Fibroblast of gingiva (primary cell): Measurements from ENCODE around the gene DDX3X.
A peak's percentile ranks its signal among the peaks of the same experiment; 100 is the strongest.
"Not testable (repeated sequence)": the region's sequence is repeated elsewhere in the genome, so short reads cannot be mapped to it uniquely, and the experiment has no call there.

Source experiments
- DNase-seq: peaks from one replicate; pipeline ENCODE4 v3.0.0-alpha.2; 2011; ENCODE audit warnings: low read depth

The DDX3X gene

DNA sequence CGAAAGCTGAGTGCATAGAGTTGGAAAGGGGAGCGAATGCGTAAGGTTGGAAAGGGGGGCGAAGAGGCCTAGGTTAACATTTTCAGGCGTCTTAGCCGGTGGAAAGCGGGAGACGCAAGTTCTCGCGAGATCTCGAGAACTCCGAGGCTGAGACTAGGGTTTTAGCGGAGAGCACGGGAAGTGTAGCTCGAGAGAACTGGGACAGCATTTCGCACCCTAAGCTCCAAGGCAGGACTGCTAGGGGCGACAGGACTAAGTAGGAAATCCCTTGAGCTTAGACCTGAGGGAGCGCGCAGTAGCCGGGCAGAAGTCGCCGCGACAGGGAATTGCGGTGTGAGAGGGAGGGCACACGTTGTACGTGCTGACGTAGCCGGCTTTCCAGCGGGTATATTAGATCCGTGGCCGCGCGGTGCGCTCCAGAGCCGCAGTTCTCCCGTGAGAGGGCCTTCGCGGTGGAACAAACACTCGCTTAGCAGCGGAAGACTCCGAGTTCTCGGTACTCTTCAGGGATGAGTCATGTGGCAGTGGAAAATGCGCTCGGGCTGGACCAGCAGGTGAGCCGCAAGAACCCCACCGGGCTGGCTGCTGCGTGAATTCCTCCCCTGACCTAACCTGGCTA is at the start of gene DDX3X:
Gene DDX3X (plus strand): TSS at position 419 of the 619 bp plus-strand sequence. CDS start 91 bp downstream, at position 510.
- DNase-seq, result peak; percentile 90

DNA sequence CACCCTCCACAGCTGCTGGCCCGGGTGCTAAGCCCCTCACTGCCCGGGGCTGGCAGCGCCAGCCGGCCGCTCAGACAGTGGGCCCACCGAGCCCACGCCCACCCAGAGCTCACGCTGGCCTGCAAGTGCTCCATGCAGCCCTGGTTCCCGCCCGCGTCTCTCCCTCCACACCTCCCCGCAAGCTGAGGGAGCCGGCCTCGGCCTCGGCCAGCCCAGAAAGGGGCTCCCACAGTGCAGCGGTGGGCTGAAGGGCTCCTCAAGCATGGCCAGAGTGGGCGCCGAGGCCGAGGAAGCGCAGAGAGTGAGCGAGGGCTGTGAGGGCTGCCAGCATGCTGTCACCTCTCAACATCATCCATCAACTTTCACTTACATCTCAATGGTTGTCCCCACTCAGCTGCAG is 48.0 kb upstream of the DDX3X start:
- not testable (repeated sequence) for DNase-seq

DNA sequence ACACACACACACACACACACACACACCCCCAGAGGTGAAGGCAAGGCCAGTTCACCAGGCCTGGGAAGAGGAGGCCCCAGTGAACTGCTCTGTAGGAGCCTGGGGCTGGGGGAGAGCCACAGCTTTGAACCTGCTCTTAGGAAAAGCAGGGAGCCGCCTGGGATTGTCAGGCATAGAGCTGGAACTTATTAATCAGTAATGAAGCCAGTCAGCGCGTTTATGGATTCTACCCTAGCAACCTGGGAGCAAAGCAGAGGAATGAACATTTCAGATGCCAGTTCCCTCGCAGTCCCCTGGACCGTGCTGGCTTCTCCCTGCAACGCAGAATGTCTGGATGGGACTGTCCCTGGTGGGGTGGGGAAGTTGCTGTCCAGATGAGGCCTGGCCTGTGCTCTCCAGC is 45.3 kb upstream of the DDX3X start:
- DNase-seq, result no peak

DNA sequence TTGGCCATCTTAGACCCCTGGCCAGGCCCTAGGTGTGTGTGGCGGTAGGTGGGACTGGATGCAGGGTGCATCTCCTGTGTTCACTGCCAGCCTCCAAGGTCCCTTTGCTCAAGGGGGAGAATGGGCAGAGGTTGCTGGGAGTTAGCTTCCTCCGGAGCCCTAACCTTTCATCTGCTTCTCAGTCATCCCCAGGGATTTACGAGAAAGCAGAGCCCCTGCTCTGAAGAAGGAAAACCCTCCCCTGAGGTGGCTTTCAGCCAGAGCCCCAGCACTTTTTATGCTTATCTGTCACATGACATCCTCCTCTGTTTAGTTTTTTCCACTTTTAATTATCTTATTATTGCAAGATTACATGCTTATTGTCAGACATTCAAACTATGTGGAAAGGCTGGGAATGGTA is 44.9 kb upstream of the DDX3X start:
- no peak for DNase-seq

DNA sequence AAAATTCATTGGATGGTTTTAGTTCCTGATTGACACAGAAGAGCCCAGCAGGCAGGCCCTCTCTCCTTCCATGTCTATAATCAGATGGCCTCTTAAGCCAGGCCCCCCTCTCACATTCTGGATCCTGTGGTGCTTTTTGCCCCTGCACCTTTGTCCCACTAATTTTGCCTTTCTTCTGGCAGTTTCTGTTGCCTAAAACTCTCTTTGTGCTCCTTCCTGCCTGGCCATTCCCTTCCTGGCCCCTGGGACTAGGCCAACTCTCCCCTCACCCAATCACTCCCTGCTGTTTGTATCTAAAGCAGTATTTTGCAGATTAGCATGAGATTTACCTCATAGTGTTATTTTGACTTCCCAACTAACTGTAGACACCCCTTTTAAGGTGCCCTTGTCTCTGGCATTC is 42.7 kb upstream of the DDX3X start:
- DNase-seq, result no peak

DNA sequence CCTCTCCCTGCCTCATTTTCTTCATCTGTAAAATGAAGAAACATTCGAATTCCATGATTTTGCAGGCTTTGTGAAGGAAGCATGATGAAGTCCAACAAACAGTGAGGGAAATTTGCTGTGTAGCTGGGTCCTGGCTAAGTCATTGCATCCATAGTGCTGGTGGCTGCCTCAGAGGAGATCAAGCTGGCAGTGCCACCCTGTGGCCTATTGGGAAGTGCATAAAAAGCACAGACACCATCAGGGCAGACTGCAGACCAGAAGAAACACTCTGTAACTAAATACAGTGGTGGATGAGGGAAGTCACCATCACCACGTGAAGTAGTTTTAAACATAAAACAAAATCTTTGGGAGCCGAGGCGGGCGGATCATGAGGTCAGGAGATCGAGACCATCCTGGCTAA is 40.7 kb upstream of the DDX3X start:
- DNase-seq, result no peak

DNA sequence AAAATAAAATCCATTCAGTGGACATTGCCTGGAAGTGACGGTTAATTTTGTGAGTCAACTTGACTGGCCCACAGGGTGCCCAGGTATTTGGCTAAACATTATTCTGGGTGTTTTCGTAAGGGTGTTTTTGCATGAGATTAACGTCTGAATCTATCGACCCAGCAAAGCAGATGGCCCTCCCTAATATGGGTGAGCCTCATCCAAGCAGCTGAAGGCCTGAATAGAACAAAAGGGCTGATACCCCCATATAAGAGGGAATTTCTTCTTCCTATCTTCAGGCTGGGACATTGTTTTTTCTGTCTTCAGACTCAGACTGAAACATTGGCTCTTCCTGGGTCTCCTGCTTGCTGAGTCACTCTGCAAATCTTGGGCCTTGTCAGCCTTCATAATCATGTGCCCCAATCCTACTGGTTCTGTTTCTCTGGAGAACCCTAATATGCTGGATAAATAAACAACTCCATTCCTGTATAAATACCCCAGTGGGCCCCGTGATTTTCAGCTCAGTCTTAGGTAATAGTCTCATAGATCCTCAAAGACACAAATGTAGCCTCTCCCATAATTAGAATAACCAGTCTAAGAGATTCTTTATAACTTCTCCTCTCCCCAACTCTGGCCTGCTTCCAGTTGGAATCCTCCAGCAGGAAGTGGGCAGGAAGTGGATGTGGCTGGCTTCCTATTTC is 33.1 kb upstream of the DDX3X start:
- DNase-seq, result peak; percentile 75

DNA sequence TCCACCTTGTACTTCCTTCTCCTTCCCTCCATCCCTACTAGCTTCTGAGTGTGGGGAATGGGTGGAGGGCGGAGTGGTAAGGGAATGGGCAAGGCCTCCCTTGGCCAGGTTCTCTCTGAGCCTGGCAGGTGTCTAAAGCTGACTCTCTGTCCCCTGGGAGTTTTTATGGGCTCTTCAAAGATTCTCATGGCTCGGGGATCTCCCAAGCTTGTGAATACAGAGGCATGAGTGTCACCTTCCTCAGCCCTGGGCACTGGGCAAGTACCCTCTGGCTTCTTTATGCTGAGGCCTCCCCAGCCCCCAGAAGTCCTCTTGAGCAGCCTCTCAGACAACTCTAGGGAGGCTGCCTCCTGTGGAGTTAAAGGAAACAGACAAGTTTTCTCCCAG is 32.5 kb upstream of the DDX3X start:
- DNase-seq, result no peak

DNA sequence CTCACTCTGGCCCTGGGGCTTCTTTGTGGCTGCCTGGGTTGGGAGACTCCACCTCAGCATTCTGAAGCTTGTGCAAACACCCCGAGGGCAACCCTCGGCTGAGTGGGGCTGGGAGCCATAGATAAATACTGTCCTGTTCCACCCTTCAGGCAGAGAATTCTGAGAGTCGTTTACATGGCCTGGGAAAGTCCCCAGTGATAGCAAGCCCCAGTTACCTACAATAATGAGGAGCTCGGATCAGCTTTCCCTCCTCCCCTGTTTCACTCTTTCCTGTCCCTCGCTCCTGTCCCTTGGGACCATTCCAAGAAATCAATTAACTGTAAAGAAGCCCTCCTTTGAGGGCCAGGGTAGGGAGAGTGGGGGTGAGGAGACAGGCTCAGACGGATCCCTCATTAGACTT is 31.6 kb upstream of the DDX3X start:
- DNase-seq, result no peak

DNA sequence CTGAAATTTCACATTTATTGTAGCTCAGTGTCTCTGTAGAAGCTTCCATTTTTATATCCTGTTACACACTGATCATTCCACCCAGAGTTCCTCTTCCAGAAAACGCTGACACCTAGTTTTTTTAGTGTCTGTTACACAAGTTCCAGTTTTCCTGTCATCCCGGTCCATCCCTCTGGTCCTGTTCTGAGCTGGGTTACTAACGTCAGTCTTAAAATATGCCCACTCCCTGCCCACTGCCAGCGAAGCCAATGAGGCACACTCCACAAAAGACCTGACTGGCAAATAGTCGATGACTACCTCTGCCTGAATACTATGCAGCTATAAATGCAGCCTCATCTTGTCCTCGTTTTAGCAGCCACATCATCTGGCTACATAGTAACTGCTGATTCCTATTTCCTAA is 30.9 kb upstream of the DDX3X start:
- DNase-seq, result peak; percentile 41

DNA sequence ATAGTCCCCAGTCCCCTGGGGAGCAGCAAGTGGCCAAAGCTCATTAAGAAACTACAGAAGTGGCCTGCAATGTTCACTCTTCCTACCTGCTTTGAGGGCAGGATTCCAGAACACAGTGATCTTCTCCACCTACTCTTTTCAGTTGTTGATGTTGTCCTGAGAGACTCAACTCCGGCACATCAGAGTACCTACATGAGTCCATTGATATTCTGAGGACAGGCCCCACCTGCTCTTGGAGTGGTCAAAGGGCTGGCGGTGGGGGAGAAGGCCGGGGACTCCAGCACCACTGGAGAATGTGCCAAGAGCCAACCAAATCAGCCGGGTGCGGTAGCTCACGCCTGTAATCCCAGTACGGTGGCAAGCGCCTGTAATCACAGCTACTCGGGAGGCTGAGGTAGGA is 29.8 kb upstream of the DDX3X start:
- no peak for DNase-seq

DNA sequence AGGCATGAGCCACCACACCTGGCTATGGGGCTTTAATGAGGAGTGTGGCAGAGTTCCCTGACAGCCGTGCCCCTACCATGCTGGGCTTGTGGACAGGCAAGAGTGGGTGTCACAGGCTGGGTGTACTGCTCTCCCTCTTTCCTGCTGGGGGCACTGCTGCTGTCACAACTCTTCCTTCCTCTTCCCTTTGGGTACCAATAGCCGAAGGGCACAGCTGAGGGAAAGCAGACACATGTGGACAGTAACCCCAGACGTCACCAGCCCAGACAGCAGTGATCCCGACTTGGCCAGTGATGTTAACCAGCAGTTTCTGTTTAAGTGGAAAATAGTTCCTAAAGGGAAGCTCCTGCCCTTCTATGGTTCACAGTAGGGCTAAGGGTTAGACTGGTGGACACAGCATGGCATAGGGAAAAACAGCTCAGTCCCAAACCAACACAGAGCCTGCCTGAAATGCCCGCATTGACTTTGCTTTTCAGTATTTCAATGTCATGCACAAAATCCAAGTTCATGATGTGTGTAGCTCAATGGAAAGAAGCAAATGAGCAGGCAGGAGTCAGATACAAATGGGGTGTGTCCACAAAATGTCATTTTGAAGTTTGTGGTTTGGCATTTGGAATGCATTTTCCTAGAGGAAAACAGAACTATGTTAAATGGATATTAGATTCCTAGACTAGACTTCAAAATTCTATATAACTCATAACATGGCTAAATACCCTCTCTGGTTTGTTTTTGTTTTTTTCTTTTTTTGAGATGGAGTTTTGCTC is 24.9 kb upstream of the DDX3X start:
- DNase-seq, result peak; percentile 15

DNA sequence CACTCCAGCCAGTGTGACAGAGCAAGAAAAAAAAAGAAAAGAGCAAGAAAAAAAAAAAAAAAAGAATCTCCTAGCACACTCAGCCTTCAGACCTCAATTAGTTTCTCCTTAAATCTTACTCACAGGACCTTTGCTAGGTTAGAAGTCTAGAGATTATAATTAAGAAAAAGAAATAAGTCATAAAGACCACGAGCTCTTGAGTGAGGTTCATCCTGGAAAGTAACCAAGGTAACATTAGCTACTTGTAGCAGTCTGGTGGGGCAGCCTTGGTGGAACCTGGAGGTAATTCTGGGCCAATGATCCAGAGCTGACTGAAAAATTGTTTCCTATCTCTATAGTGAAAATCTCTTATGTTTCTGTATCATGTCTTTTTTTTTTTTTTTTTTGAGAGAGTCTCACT is 21.2 kb upstream of the DDX3X start:
- DNase-seq, result no peak

DNA sequence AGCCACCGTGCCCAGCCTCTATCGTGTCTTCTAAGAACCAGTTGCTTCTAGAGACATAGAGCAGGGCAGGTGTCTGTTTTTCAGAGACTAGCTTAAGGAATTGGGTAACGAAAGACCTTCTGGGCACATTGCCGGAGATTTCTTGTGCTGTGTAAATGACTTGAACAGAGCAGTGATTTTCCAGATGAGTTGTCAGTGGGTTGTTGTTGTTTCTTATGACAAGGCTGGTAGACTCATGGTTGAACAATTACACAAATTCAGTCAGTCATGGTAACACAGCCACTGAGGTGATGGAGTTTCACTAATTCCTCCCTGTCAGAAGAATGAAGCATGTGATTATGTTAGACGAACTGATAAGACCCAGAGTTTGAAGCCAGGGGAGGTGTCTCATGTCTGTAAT is 20.5 kb upstream of the DDX3X start:
- peak; percentile 74 for DNase-seq

DNA sequence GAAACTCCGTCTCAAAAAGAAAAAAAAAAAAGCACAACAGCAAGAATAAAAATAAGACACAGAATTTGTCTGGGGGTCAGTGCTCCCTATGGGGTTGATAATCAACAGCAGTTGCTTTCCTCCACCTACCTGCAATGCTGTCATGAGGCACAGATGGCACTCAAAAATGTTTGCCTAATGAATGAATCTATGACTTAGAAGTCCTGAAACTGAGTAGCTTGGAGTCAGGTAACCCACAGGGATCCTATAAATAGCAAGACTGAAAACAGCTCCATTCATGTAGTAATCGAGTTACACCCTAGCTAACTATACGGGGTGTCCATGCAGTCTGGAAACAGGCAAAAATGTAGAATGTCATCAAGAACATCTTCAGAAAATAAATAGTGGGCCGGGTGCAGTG is 19.8 kb upstream of the DDX3X start:
- no peak for DNase-seq

DNA sequence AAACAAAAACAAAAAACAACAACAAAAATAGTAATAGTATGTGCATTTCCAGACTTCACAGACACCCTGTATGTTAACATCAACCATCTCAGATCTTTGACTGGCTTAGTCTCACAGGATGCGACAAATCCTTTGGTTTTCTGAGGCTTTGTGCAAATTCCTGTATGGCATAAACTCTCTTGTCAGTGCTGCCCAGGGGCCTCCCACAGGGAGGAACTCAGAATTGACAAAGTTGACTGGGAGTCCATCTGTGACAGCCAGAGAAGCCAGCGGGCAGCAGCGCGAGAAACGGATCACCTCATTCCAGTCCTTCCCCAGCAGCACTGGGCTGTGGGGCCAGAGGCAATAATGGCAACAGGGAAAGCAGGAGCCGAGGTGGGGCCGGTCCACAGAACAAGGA is 19.1 kb upstream of the DDX3X start:
- DNase-seq, result no peak

DNA sequence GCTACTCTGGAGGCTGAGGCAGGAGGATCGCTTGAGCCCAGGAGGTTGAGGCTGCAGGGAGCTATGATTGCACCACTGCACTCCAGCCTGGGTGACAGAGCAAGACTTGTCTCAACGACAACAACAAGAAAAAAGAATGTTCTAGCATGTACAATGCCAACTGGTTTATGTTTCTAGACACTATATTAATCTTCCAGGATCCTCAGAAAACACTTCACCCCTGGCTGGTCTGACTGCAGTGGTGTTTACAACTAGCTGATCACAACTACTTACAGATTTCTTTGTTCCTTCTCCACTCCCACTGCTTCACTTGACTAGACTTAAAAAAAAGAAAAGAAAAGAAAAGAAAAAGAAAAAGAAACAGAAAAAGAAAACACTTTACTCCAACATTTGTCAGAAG is 17.7 kb upstream of the DDX3X start:
- not testable (repeated sequence) for DNase-seq

DNA sequence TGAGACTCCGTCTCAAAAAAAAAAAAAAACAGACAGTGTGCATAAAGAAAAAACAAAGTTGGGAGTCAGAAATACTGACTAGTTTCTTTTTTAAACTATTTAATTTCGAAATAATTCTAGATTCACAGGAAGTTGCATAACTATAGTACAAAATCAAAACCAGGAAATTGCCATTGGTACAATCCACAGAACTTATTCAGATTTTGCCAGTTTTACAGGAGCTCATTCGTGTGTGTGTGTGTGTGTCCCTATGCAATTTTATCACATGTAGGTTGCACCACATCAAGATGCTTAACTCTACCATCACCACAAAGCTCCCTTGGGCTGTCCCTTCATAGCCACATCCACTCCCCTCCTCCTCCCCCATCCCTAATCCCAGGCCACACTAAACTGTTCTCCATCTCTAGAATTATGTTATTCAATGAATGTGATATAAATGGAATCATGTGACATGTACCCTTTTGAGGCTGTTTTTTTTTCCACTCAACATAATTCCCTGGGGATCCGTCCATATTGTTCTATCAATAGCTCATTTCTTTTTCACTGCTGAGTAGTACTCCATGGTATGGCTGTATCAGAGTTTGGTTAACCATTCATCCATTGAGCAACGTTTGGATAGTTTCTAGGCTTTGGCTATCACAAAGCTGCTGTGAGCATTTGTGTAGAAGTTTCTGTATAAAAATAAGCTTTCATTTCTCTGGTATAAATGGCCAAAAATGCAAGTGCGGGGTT is 16.3 kb upstream of the DDX3X start:
- peak; percentile 81 for DNase-seq

DNA sequence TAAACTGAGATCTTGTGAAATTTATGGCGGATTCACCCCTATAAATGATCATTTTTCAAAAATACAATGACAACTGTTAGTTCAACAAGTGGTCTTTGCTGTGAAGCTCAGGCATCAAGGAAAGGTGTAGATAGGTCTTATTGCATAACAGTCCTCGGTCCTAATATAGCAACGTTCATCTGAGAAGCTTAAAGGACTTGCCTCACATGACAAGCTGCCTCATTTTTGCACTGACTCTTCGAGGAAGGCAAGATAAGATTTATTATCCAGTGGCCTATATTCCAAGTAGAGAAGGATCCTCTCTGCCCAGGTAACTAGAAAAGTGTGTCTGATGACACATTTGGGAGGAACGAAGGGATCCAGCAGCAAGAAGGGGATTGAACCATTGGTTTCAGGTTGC is 13.6 kb upstream of the DDX3X start:
- no peak for DNase-seq

DNA sequence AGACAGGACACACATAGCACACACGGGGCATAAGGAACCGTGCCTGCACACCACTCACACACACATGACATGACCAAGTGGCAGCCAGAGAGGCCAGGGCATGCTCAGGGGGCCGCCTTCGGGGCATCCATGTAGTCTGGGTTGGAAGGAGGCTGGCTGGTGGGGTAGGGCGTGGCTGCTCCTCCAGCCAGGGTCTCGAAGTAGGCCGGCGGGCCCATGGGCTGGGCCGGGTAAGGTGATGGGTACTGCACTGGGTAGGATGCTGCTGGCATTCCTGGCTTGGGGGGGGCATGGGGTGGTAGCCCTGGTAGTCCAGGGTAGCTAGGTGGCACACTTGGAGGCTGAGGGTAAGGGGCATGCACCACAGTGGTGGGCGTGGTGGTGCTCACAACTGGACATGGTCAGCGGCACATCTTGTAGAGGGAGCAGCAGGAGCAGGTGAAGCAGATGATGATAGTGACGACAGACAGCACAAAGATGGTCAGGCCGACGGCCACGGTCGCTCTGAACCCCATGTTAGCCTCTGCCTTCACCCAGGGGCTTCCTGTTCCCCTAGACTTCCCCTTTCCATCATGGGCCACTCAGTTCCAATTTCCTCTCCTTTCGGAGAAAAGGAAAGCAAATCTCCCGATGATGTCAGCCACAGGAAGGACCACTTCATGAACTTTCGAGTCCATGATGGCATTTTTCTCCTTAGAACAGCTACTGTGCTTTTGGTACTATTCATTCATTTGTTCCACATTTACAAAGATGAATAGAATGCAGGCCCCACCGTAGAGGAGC is 10.9 kb upstream of the DDX3X start:
- DNase-seq, result no peak

DNA sequence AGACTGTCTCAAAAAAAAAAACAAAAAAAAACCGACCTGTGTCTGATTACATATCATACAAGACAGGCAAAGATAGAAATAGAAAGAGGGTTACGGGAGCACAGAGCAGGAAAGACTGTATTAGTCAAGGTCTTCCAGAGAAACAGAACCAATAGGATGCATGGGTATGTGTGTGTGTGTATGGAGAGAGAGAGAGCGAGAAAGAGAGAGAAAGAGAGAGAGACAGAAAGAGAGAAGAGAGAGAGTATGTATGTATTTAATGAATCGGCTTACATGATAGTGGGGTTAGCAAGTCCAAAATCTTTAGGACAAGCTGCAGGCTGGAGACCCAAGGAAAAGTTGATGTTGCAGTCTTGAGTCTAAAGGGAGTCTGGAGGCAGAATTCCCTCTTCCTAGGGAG is 7.5 kb upstream of the DDX3X start:
- DNase-seq, result no peak

DNA sequence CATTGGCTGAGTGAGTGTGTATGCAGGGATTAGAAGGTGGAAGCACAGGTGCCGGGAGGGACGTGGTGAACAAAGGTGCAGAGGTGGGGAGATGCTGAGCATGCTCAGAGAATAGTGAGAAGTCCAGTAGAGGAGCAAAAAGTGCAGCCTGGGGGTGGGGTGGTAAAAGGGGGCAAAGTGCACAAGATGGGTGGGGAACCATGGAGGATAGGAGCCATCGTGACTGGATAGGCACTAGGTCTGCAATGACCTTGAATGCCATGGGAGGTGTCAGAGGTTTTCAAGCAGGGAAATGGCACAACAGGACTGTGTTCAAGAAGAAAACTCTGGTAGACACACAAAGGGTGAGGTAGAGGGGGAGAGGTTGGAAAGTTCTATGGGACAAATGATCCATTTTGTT is 6.6 kb upstream of the DDX3X start:
- DNase-seq, result no peak
